AG04449 (cell line): ENCODE data around the gene HPSE2.
A peak's percentile ranks its signal among the peaks of the same experiment; 100 is the strongest.
"Not testable (repeated sequence)": the region's sequence is repeated elsewhere in the genome, so short reads cannot be mapped to it uniquely, and the experiment has no call there.

Source experiments
- CTCF ChIA-PET: fragments of 350-600 bp; formaldehyde crosslinking; extraction: SDS; loops from one replicate; lab custom pipeline; 2021; ENCODE audit warnings: antibody characterized with exemption; lab: Yijun Ruan, JAX
- POLR2A ChIA-PET: fragments of 400-600, 350-600 bp; formaldehyde crosslinking; extraction: SDS; loops from one replicate; lab custom pipeline; 2020; ENCODE audit warnings: antibody characterized with exemption, inconsistent platforms; lab: Yijun Ruan, JAX
- DNase-seq: peaks from one replicate; pipeline ENCODE4 v3.0.0-alpha.2; 2010; ENCODE audit warnings: low read depth, low spot score
- H3K4me3 ChIP-seq: 2 replicates; pipeline ENCODE4 v1.5.1; 2011; ENCODE audit warnings: low read depth, mild to moderate bottlenecking, control low read depth, low read length
- CTCF ChIP-seq: IDR thresholded peaks from one replicate; pipeline ENCODE4 v1.5.1; 2011; ENCODE audit warnings: mild to moderate bottlenecking, moderate library complexity, low read length, control low read depth, inconsistent platforms; ENCODE audit not compliant: insufficient read depth; ENCODE audit errors: missing control alignments

HPSE2 gene

DNA sequence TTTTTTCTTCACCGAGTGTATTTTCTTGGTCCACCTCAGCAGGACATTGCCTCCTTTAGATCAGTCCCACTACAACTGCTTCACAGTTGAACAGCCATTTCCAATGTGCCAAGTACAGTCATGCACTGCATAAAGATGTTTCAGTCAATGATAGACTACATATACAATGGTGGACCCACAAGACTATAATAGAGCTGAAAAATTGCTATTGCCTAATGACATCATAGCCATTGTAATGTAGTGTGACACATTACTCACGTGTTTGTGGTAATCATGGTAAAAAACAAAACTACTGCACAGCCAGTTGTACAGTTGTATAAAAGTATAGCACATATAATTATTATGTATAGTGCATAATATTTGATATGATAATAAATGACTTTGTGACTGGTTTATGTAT, 675.1 kb downstream of the HPSE2 start:
- no peak overlapping the region for H3K4me3 ChIP-seq
- no peak for TF ChIP-seq CTCF
- CTCF ChIA-PET, result no interaction called here
- POLR2A ChIA-PET, result no interaction called here
- no peak for DNase-seq

DNA sequence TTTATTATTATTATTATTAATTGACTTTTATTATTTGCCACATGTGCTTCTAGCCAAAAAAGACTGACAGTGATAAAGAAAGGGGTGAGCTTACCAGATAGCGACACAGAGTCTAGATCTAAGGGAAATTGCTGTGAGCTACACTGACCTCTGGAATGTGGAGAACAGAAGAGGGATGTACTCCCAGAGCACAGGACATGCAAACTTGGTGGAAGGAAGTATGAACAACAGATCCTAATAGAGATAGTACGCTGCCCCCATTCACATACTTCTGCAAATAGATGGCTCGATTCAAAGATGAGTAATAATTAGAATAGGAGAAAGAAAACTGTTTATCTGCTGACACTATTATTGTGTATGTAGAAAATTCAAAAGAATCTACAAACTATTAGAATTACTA, 679.6 kb downstream of the HPSE2 start:
- no peak for TF ChIP-seq CTCF
- DNase-seq, result no peak
- ChIA-PET CTCF (no interaction called here), POLR2A (no interaction called here)
- no peak overlapping the region for H3K4me3 ChIP-seq

- no peak for DNase-seq
- no peak overlapping the region for H3K4me3 ChIP-seq
- ChIA-PET POLR2A (no interaction called here), CTCF (no interaction called here)
- TF ChIP-seq CTCF, result no peak
These were observed 680.5 kb downstream of the HPSE2 start for GRCh38 chr10:98555021-98555619.

DNA sequence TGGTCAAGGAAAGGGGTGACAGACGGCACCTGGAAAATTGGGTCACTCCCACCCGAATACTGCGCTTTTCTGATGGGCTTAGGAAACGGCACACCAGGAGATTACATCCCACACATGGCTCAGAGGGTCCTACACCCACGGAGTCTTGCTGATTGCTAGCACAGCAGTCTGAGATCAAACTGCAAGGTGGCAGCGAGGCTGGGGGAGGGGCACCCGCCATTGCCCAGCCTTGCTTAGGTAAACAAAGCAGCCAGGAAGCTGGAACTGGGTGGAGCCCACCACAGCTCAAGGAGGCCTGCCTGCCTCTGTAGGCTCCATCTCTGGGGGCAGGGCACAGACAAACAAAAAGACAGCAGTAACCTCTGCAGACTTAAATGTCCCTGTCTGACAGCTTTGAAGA, 694.1 kb downstream of the HPSE2 start:
- CTCF ChIA-PET, POLR2A ChIA-PET, H3K4me3 ChIP-seq: not testable (repeated sequence)

GRCh38 chr10:98539578-98539977, 696.1 kb downstream of the HPSE2 start:
- no peak overlapping the region for H3K4me3 ChIP-seq
- CTCF ChIA-PET, result no interaction called here
- no peak for TF ChIP-seq CTCF
- POLR2A ChIA-PET, result no interaction called here
- no peak for DNase-seq

More for the DNA sequence above, 694.1 kb downstream of the HPSE2 start:
- DNase-seq, result not testable (repeated sequence)

- ChIA-PET POLR2A (no interaction called here), CTCF (no interaction called here)
- DNase-seq, result no peak
- TF ChIP-seq CTCF, result no peak
- no peak overlapping the region for H3K4me3 ChIP-seq
These were observed 697.2 kb downstream of the HPSE2 start for GRCh38 chr10:98538472-98538871.

DNA sequence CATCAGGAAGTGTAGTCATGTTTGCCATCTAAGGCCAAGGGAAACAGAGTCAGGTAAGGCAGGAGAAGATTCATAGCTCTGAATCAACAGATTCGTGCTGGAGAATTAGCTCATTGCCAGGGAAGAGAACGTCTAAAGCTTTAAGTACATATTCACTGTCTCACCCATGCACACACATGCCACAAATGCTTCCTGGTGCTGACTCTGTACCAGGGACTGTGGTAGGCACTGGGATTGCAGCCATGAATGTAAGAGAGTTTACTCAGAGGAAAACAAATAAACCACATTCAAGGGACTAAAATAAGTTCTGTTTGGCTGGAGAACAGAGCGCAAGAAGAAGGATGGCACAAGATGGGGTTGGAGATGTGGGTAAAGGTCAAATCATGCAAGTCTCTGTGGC, 699.1 kb downstream of the HPSE2 start:
- TF ChIP-seq CTCF, result no peak
- peak; percentile 26 for DNase-seq
- ChIA-PET CTCF (no interaction called here), POLR2A (no interaction called here)
- no peak overlapping the region for H3K4me3 ChIP-seq
